Spleen (tissue), 11 donors: Measurements from ENCODE around the gene GPR35. TPM values are rescaled to one million over a fixed set of nuclear protein-coding genes. Genes with fewer than 3 reads are reported as not detected.
A peak's percentile ranks its signal among the peaks of the same experiment; 100 is the strongest.

Experiments
- DNase-seq: peaks from one replicate; pipeline ENCODE4 v3.0.0-alpha.2; 2020
- H3K27ac ChIP-seq, 8 donors: fragments of 200-600 bp; sonication (generic) in 7 of 8; 1 replicate in 4 of 8; 2 replicates in 4 of 8; pipeline versions ENCODE4 v1.5.0 to v1.8.0; 2016 to 2021; ENCODE audit warnings: inconsistent platforms in 4 of 8, mild to moderate bottlenecking in 4 of 8, moderate library complexity in 1 of 8
- H3K27me3 ChIP-seq, 7 donors: fragments of 200-600 bp; sonication (generic) in 6 of 7; replicated peaks in 1 of 7; 1 replicate in 4 of 7; 2 replicates in 3 of 7; pipeline versions ENCODE4 v1.5.0 to v1.8.0; 2016 to 2021; ENCODE audit warnings: inconsistent platforms in 3 of 7, mild to moderate bottlenecking in 1 of 7
- H3K36me3 ChIP-seq, 6 donors: fragments of 200-600 bp; sonication (generic) in 5 of 6; 1 replicate in 4 of 6; 2 replicates in 2 of 6; pipeline versions ENCODE4 v1.5.0 to v1.8.0; 2016 to 2021; ENCODE audit warnings: inconsistent platforms in 2 of 6
- H3K4me1 ChIP-seq, 6 donors: fragments of 200-600 bp; sonication (generic) in 5 of 6; 1 replicate in 3 of 6; 2 replicates in 3 of 6; pipeline versions ENCODE4 v1.5.0 to v1.8.0; 2016 to 2021; ENCODE audit warnings: inconsistent platforms in 3 of 6
- H3K4me3 ChIP-seq, 8 donors: fragments of 200-600 bp; sonication (generic) in 7 of 8; 1 replicate in 4 of 8; 2 replicates in 4 of 8; pipeline versions ENCODE4 v1.5.0 to v1.8.0; 2016 to 2021; ENCODE audit warnings: inconsistent platforms in 4 of 8, mild to moderate bottlenecking in 4 of 8, moderate library complexity in 2 of 8
- H3K9me3 ChIP-seq, 8 donors: fragments of 200-600 bp; sonication (generic) in 7 of 8; 1 replicate in 4 of 8; 2 replicates in 4 of 8; pipeline versions ENCODE4 v1.5.0 to v1.8.0; 2016 to 2021; ENCODE audit warnings: inconsistent platforms in 4 of 8
- POLR2A ChIP-seq, 3 donors: fragments of 450-650 bp; IDR thresholded peaks; one replicate each; pipeline ENCODE4 v1.5.1; 2017; ENCODE audit warnings: antibody characterized with exemption in 3 of 3, mild to moderate bottlenecking in 1 of 3
- POLR2AphosphoS5 ChIP-seq, 3 donors: sonication (generic); formaldehyde crosslinking; IDR thresholded peaks; one replicate each; pipeline ENCODE4 v1.5.1; 2017; ENCODE audit warnings: antibody characterized with exemption in 3 of 3
- WGBS, 5 donors: extraction: QIAGEN DNeasy Blood & Tissue Kit in 3 of 5; methylation state at CpG; one replicate each; pipeline versions ENCODE4 v1.1.5 to v1.1.7; 2013 to 2018; 5-methylcytosine and 5-hydroxymethylcytosine counted together
- intact Hi-C: fragments of 100-400 bp; cut with DNase I; formaldehyde crosslinking; loops from one replicate; pipeline ENCODE4 v1.15.0; 2023; ENCODE audit warnings: low total_unique reads
- polyA plus RNA-seq, 3 donors: library from polyadenylated mRNA; stranded (reverse); fragments of 200-250 nt; gene quantifications; one replicate each; pipeline ENCODE4 v1.2.1, GENCODE V29; 2013
- total RNA-seq, 7 donors: library from RNA; depleted of rRNA in 3 of 7; stranded (reverse); fragments of >200 nt in 3 of 7; fragmentation: NEBNext Ultra II Directional in 4 of 7; extraction: Animal tissue kit (Norgen Biotek cat#: 25700) in 4 of 7; gene quantifications; one replicate each; pipeline versions ENCODE4 v1.1.0 to v1.2.1, GENCODE V29; 2016 to 2021
- TF ChIP-seq, protein P1 (sequence below), 11 experiments: fragments of 200-600 bp in 7 of 11; fragments of 450-650 bp in 4 of 11; sonication (generic) in 4 of 11; IDR thresholded peaks in 8 of 11; conservative IDR thresholded peaks in 3 of 11; 1 replicate in 7 of 11; 2 replicates in 4 of 11; pipeline versions ENCODE4 v1.4.0 to v1.8.0; 2016 to 2021; ENCODE audit warnings: antibody characterized with exemption in 11 of 11, inconsistent platforms in 4 of 11, mild to moderate bottlenecking in 1 of 11
- donor health status: healthy with polysubstance abuse.
- donor health status: DM: no; HTN: no; CAD: no; lungs with moderate emphysema.
- donor health status: DM: no; HTN: no; CAD: no.
- donor health status: Bipolar disorder and iron deficiency.
- donor health status: healthy.
- donor health status: DM: no; HTN: no; CAD: no.
- donor health status: DM: yes; HTN: yes; CAD: no.

The GPR35 gene
- total and polyA plus RNA-seq, 10 donors = 7.4 to 25.3 (median 18.3) TPM

DNA sequence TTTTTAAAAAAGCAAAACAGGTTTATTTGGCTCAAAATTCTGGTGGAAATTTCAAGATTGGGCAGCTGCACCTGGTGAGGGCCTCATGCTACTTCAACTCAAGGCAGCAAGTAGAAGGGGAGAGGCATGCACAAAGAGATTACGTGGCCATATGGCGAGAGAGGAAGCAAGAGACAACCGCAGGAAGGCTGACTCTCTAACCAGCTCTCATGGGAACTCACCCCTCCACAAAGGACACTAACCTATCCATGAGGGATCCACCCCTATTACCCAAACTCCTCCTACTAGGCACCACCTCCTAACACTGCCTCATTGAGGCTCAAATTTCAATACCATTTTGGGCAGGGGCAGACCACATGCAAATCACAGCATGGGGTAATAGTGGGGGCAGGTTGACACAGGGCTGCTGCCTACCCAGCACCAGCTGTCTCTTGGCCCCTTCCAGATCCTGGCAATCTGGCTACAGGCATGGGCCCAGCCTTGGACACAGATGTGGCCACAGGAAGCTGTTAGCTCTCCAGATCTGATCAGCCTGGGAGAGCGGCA lies 40.7 kb upstream of the GPR35 start:
- Histone ChIP-seq H3K27ac (peak overlapping the region in 7 of 8 donors; percentile 94 to 98 (median 97)), H3K9me3 (peaks cover 0 to 8% (median 6%) of the 10 kb centered on the region in 8 donors), H3K27me3 (no peaks in the 10 kb centered on the region), H3K36me3 (peaks cover 0 to 11% (median 3%) of the 10 kb centered on the region in 6 donors), H3K4me1 (peaks cover 28 to 83% (median 58%) of the 10 kb centered on the region in 6 donors), H3K4me3 (peak overlapping the region in 6 of 8 donors; percentile 92 to 100 (median 96))
- intact Hi-C loops = no loop called here
- DNase-seq = peak; percentile 80
- TF ChIP-seq POLR2AphosphoS5 (IDR thresholded peaks at IDR 0.05) = peak in 2 of 3 donors; percentile 47 to 68
- TF ChIP-seq, protein P1, sequence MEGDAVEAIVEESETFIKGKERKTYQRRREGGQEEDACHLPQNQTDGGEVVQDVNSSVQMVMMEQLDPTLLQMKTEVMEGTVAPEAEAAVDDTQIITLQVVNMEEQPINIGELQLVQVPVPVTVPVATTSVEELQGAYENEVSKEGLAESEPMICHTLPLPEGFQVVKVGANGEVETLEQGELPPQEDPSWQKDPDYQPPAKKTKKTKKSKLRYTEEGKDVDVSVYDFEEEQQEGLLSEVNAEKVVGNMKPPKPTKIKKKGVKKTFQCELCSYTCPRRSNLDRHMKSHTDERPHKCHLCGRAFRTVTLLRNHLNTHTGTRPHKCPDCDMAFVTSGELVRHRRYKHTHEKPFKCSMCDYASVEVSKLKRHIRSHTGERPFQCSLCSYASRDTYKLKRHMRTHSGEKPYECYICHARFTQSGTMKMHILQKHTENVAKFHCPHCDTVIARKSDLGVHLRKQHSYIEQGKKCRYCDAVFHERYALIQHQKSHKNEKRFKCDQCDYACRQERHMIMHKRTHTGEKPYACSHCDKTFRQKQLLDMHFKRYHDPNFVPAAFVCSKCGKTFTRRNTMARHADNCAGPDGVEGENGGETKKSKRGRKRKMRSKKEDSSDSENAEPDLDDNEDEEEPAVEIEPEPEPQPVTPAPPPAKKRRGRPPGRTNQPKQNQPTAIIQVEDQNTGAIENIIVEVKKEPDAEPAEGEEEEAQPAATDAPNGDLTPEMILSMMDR (IDR thresholded peaks at IDR 0.05 in 8 of 11, conservative IDR thresholded peaks at IDR 0.05 in 3 of 11) = no peak
- WGBS, 5 donors = 45 to 65% (median 51%) methylated on average over 4 of the region's 4 CpGs

DNA sequence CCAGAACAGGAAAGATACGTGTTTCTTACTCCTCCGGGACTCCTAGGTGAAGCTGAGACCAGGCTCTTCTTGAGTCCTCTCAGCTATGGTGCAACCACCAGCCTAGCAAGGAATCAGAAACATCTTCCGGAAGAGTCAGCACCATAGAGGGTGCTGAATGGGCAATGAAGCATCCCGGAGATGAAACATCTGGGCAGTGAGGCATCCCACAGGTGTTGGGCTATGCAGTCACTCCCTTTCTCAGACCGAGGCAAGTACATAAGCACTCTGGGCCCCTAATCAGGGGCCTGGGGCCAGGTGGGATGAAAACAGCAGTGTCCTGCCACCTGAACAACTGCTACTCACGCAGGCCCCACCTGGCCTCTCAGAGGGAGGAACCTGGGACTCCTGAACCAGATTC lies 40.2 kb upstream of the GPR35 start:
- intact Hi-C loops = no loop called here
- DNase-seq = peak; percentile 79
- no peak for TF ChIP-seq POLR2A (IDR thresholded peaks at IDR 0.05)
- TF ChIP-seq, protein P1 (IDR thresholded peaks at IDR 0.05 in 8 of 11, conservative IDR thresholded peaks at IDR 0.05 in 3 of 11) = no peak
- peak in 1 of 3 donors; percentile 6 for TF ChIP-seq POLR2AphosphoS5 (IDR thresholded peaks at IDR 0.05)
- peak overlapping the region in 7 of 8 donors; percentile 94 to 98 (median 97) for H3K27ac ChIP-seq
- H3K27me3 ChIP-seq = no peaks in the 10 kb centered on the region
- peaks cover 28 to 83% (median 56%) of the 10 kb centered on the region in 6 donors for H3K4me1 ChIP-seq
- peak overlapping the region; percentile 89 to 100 (median 96) for H3K4me3 ChIP-seq
- H3K9me3 ChIP-seq = peaks cover 0 to 8% (median 6%) of the 10 kb centered on the region in 8 donors
- WGBS, 5 donors = 58 to 84% (median 72%) methylated on average over 6 of the region's 6 CpGs
- peaks cover 0 to 17% (median 9%) of the 10 kb centered on the region in 6 donors for H3K36me3 ChIP-seq

DNA sequence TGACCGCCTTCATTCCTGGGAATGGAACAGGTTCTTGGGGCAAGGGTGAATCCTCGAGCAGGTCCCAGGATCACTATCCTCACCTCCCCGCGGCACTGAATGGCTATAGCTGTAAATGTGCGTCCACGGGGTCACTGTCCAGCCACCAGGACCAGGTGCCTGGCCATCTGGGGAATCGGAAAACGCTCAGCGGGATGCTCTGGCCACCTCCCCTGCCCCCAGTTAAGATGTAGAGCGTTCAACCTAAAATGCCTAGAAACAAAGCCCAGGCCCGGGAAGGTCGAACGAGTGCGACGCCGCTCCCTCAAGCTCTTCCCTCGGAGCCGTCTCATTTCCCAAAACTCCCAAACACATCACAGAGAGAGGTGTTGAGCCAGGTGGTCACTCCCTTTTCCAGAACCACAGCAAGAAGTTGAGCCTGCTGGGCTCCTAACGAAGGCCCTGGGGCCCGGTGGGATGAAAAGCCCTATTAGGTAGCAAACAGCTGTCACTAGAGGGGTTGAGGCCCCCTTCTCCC lies 39.5 kb upstream of the GPR35 start:
- 5 to 15% (median 7%) methylated on average over 15 to 20 of the region's 20 CpGs for WGBS, 5 donors
- H3K4me1 ChIP-seq = peaks cover 28 to 83% (median 55%) of the 10 kb centered on the region in 6 donors
- H3K4me3 ChIP-seq = peak overlapping the region; percentile 89 to 100 (median 96)
- peaks cover 0 to 8% (median 6%) of the 10 kb centered on the region in 8 donors for H3K9me3 ChIP-seq
- H3K27ac ChIP-seq = peak overlapping the region; percentile 94 to 98 (median 97)
- H3K27me3 ChIP-seq = no peaks in the 10 kb centered on the region
- TF ChIP-seq, protein P1 (IDR thresholded peaks at IDR 0.05 in 8 of 11, conservative IDR thresholded peaks at IDR 0.05 in 3 of 11) = no peak
- TF ChIP-seq POLR2AphosphoS5 (IDR thresholded peaks at IDR 0.05) (no peak), POLR2A (IDR thresholded peaks at IDR 0.05) (no peak)
- H3K36me3 ChIP-seq = peaks cover 0 to 23% (median 15%) of the 10 kb centered on the region in 6 donors
- intact Hi-C loops = no loop called here
- peak; percentile 83 for DNase-seq

DNA sequence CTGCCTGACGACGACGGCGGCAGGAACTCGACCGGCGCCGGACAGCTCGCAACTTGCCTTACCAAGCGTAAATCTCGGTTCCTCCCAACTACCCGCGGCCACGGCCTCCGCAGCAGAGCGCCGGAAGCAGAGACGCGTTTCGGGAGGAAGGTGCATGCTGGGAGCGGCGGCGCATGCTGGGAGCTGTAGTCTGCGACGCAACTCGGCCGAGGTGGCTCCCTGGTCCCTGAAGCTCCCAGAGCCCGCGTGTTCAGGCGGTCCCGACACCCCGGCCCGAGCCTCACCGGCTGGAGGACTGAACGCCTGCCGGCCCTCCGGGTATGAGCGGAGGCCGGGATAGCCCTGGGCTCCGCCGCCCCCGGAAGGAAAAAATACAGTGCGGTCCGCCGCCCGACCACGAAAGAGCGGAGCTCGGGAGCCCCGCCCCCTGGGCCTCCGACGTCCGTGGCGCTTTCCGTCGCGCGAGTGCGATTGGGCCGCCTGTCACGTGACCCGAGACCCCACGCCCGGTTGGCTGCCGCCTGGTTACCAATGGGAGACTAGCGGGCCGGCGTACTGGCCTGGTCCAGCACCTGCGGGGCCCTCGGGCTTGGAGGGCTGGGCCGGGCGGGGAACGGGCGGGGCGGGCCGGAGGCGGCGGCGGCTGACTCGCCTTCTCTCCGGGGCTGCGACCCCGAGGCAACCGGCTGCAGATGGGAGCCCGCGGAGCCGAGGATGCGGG lies 38.9 kb upstream of the GPR35 start, which contains the start of gene CAPN10:
TSS of gene CAPN10 (plus strand) at position 537 of the 721 bp plus-strand sequence. CDS start at position 715, 178 bp downstream.
- Histone ChIP-seq H3K27me3 (no peaks in the 10 kb centered on the region), H3K27ac (peak within 1 kb of the TSS; percentile 94 to 98 (median 97)), H3K36me3 (peaks cover 0 to 24% (median 21%) of the 10 kb centered on the region in 6 donors), H3K4me3 (peak within 1 kb of the TSS; percentile 89 to 100 (median 96)), H3K9me3 (peaks cover 0 to 3% (median under 1%) of the 10 kb centered on the region in 8 donors), H3K4me1 (peaks cover 28 to 87% (median 58%) of the 10 kb centered on the region in 6 donors)
- peak; percentile 96 to 97 (median 96) for TF ChIP-seq POLR2AphosphoS5 (IDR thresholded peaks at IDR 0.05)
- TF ChIP-seq, protein P1 (IDR thresholded peaks at IDR 0.05 in 8 of 11, conservative IDR thresholded peaks at IDR 0.05 in 3 of 11) = peak in 6 of 11 experiments; percentile 10 to 54 (median 21)
- TF ChIP-seq POLR2A (IDR thresholded peaks at IDR 0.05) = peak in 2 of 3 donors; percentile 44 to 70
- intact Hi-C loops = no loop called here
- 0 to 1% (median 0%) methylated on average over 30 to 88 of the region's 88 CpGs for WGBS, 5 donors
- DNase-seq = peak; percentile 99
